RWPE2 (cell line): ENCODE data around the gene SORCS2.

Source experiments
- ATAC-seq: fragments of 200-7000 bp; cut with Tn5 transposase; 3 replicates; pipeline ENCODE4 v1.9.1; 2021; ENCODE audit warnings: low read depth
- DNase-seq: peaks from one replicate; pipeline ENCODE4 v3.0.0-alpha.2; 2020; ENCODE audit warnings: low spot score
- H3K27ac ChIP-seq: fragments of 450-650 bp; 2 replicates; pipeline ENCODE4 v1.5.1; 2017; ENCODE audit warnings: mild to moderate bottlenecking; ENCODE audit not compliant: poor library complexity, severe bottlenecking
- H3K27me3 ChIP-seq: fragments of 250-450 bp; sonication (Bioruptor Pico); 2 replicates; pipeline ENCODE4 v1.5.1; 2021; ENCODE audit warnings: mild to moderate bottlenecking, moderate library complexity; ENCODE audit not compliant: insufficient read depth, poor library complexity, severe bottlenecking
- H3K36me3 ChIP-seq: fragments of 250-450 bp; sonication (Bioruptor Pico); 2 replicates; pipeline ENCODE4 v1.5.1; 2020; ENCODE audit warnings: low read depth, mild to moderate bottlenecking, moderate library complexity
- H3K4me1 ChIP-seq: fragments of 250-450 bp; sonication (Bioruptor Pico); 2 replicates; pipeline ENCODE4 v1.5.1; 2021; ENCODE audit warnings: mild to moderate bottlenecking, moderate library complexity; ENCODE audit not compliant: insufficient read depth, poor library complexity, severe bottlenecking
- H3K4me3 ChIP-seq: fragments of 250-450 bp; sonication (Bioruptor Pico); 2 replicates; pipeline ENCODE4 v1.5.1; 2021; ENCODE audit warnings: mild to moderate bottlenecking, moderate library complexity; ENCODE audit not compliant: severe bottlenecking
- H3K9me3 ChIP-seq: fragments of 250-450 bp; sonication (Bioruptor Pico); 2 replicates; pipeline ENCODE4 v1.5.1; 2021; ENCODE audit warnings: mild to moderate bottlenecking, moderate library complexity; ENCODE audit not compliant: severe bottlenecking
- CTCF ChIP-seq: fragments of 450-650 bp; IDR thresholded peaks from one replicate; pipeline ENCODE4 v1.5.1; 2017; ENCODE audit warnings: mild to moderate bottlenecking, moderate library complexity; ENCODE audit not compliant: poor library complexity, severe bottlenecking

SORCS2 gene

GRCh38 chr4:7610022-7610670, 417.8 kb downstream of the SORCS2 start:
- Histone ChIP-seq H3K36me3 (no peaks in the 10 kb centered on the region), H3K4me3 (no peak overlapping the region), H3K4me1 (no peaks in the 10 kb centered on the region), H3K9me3 (no peaks in the 10 kb centered on the region), H3K27me3 (no peaks in the 10 kb centered on the region), H3K27ac (no peak overlapping the region)
- DNase-seq (no peak), ATAC-seq (no peak)
- no peak for TF ChIP-seq CTCF

GRCh38 chr4:7610841-7611240, 418.5 kb downstream of the SORCS2 start:
- no peak overlapping the region for H3K4me3 ChIP-seq
- no peak overlapping the region for H3K27ac ChIP-seq
- no peaks in the 10 kb centered on the region for H3K36me3 ChIP-seq
- no peak for DNase-seq
- H3K27me3 ChIP-seq, result no peaks in the 10 kb centered on the region
- no peaks in the 10 kb centered on the region for H3K9me3 ChIP-seq
- no peaks in the 10 kb centered on the region for H3K4me1 ChIP-seq
- no peak for ATAC-seq
- TF ChIP-seq CTCF, result no peak

- H3K27me3 ChIP-seq, result no peaks in the 10 kb centered on the region
- DNase-seq (no peak), ATAC-seq (no peak)
- H3K36me3 ChIP-seq, result no peaks in the 10 kb centered on the region
- no peak overlapping the region for H3K27ac ChIP-seq
- no peak overlapping the region for H3K4me3 ChIP-seq
- no peak for TF ChIP-seq CTCF
- H3K9me3 ChIP-seq, result no peaks in the 10 kb centered on the region
- no peaks in the 10 kb centered on the region for H3K4me1 ChIP-seq
Measured at GRCh38 chr4:7612311-7612897, 420.1 kb downstream of the SORCS2 start.

- H3K27ac ChIP-seq, result no peak overlapping the region
- no peak overlapping the region for H3K4me3 ChIP-seq
- H3K9me3 ChIP-seq, result no peaks in the 10 kb centered on the region
- no peaks in the 10 kb centered on the region for H3K36me3 ChIP-seq
- TF ChIP-seq CTCF, result no peak
- ATAC-seq (no peak), DNase-seq (no peak)
- no peaks in the 10 kb centered on the region for H3K4me1 ChIP-seq
- H3K27me3 ChIP-seq, result no peaks in the 10 kb centered on the region
Measured at GRCh38 chr4:7614350-7614949, 422.1 kb downstream of the SORCS2 start.

- no peak for TF ChIP-seq CTCF
- no peak for ATAC-seq
Measured at GRCh38 chr4:7616193-7616592, 423.9 kb downstream of the SORCS2 start.

More at GRCh38 chr4:7616193-7616592, 423.9 kb downstream of the SORCS2 start:
- H3K27ac ChIP-seq, result no peak overlapping the region
- no peaks in the 10 kb centered on the region for H3K9me3 ChIP-seq
- H3K27me3 ChIP-seq, result no peaks in the 10 kb centered on the region
- no peak for DNase-seq
- H3K36me3 ChIP-seq, result no peaks in the 10 kb centered on the region
- H3K4me1 ChIP-seq, result no peaks in the 10 kb centered on the region
- H3K4me3 ChIP-seq, result no peak overlapping the region
